NCI-H2029 treated with DMSO at 0.1 percent for 48 hours (cell line): ENCODE data around the gene LRRC37A.
"Not testable (repeated sequence)": the region's sequence is repeated elsewhere in the genome, so short reads cannot be mapped to it uniquely, and the experiment has no call there.

Source experiments
- DNase-seq: peaks from one replicate; lab custom pipeline; 2025; lab: John Stamatoyannopoulos, UW

The LRRC37A gene

DNA sequence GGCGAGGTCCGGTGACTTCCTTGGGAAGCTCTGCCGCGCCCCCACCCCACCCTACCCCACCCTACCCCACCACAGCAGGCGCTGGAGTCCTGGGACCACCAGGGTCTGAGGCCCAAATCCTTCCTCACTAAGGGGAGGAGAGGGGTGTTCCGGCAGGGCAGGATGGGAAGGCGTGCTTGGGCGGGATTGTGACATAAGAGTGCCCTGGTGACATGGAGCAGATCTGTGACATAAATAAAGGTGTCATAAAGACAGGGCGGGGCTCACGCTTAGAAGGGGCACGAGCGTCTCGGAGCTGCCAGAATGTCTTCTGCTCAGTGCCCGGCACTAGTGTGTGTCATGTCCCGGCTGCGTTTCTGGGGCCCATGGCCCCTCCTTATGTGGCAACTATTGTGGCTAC lies at the start of gene LRRC37A:
TSS of gene LRRC37A (plus strand) at position 301 of the 400 bp plus-strand sequence. CDS start at position 304, 3 bp downstream.
- not testable (repeated sequence) for DNase-seq

- not testable (repeated sequence) for DNase-seq
Observed at GRCh38 chr17:46249153-46249552, 45.8 kb upstream of the LRRC37A start.

DNA sequence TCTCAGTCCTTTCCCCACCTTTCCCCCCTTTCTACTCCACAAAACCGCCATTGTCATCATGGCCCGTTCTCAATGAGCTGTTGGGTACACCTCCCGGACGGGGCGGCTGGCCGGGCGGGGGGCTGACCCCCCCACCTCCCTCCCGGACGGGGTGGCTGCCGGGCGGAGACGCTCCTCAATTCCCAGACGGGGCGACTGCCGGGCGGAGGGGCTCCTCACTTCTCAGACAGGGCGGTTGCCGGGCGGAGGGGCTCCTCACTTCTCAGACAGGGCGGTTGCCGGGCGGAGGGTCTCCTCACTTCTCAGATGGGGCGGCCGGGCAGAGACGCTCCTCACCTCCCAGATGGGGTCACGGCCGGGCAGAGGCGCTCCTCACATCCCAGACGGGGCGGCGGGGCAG lies 42.1 kb upstream of the LRRC37A start:
- not testable (repeated sequence) for DNase-seq

GRCh38 chr17:46253722-46254121 lies 41.2 kb upstream of the LRRC37A start:
- not testable (repeated sequence) for DNase-seq

GRCh38 chr17:46254215-46254614 lies 40.7 kb upstream of the LRRC37A start:
- not testable (repeated sequence) for DNase-seq

- DNase-seq, result not testable (repeated sequence)
Observed at GRCh38 chr17:46256369-46256768, 38.6 kb upstream of the LRRC37A start.

DNA sequence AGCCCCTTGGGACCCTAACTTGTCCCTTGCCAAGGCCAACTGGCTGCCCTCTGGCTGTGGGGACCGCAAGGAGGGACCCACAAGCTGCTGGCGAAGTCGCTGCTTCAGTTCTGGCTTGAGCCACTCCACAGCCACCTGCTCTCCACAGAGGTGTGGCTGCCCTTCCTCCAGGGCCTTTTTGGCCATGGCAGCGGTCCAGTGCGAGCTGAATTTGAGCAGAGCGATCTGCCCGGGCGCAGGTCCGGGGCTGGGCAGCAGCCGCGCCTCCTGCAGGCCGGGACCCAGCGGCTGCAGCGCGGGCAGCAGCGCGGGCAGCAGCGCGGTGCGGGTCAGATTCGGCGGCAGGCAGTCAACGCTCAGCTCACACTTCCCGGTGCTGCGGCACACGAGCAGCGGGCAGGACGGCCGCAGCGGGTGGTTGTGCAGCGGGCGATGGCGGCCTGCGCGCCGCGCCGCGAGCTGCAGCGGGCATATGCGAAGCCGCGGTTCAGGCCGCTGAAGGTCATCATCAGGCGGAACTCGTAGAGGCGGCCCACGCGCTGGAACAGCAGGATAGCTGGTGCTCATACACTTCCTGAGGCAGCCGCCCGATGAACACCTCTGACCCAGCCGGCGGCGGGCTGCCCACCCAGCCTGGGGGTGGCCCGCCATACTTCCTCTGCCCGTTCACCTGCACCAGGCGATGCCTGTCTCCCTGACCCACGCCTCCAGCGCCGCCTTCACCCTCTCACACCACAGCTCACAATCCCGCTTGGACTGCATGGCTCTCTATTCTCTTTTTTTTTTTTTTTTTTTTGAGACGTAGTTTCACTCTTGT lies 34.9 kb upstream of the LRRC37A start:
- DNase-seq, result not testable (repeated sequence)

- no peak for DNase-seq
Observed at GRCh38 chr17:46262271-46262670, 32.7 kb upstream of the LRRC37A start.

- DNase-seq, result no peak
Observed at GRCh38 chr17:46264456-46265198, 30.3 kb upstream of the LRRC37A start.

- DNase-seq, result not testable (repeated sequence)
Observed at GRCh38 chr17:46266063-46266655, 28.8 kb upstream of the LRRC37A start.

- DNase-seq, result no peak
Observed at GRCh38 chr17:46266656-46267544, 28.0 kb upstream of the LRRC37A start.

- no peak for DNase-seq
Observed at GRCh38 chr17:46270032-46270431, 24.9 kb upstream of the LRRC37A start.

- DNase-seq, result no peak
Observed at GRCh38 chr17:46273541-46274236, 21.2 kb upstream of the LRRC37A start.

- no peak for DNase-seq
Observed at GRCh38 chr17:46274238-46274637, 20.7 kb upstream of the LRRC37A start.

DNA sequence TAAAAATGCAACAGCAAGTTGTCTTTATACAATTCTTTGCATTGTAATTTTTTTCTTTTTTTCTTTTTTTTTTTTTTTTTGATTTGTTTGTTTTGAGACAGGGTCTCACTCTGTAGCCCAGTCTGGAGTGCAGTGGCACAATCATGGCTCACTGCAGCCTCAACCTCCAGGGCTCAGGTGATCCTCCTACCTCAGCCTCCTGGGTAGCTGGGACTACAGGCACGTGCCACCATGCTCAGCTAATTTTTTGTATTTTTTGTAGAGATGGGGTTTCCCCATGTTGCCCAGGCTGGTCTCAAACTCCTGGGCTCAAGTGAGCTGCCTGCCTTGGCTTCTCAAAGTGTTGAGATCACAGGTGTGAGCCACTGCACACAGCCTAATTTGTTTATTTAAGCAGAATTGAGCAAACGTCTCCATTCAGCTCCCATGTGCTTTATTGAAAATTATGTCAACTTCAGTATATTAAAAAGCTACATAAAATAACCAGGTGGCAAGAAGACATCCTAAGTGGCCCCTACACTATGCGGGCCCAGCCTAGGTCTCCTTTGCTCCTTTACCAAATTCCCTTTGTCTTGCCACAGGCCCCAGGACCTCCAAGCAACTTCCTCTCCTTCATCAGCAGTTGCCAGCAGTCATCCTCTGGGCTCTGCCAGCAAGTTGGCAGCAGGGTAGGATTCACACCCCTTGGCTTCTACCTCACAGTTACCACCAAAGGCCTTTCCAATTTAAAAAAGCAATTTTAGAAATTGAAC lies 18.0 kb upstream of the LRRC37A start:
- not testable (repeated sequence) for DNase-seq

DNA sequence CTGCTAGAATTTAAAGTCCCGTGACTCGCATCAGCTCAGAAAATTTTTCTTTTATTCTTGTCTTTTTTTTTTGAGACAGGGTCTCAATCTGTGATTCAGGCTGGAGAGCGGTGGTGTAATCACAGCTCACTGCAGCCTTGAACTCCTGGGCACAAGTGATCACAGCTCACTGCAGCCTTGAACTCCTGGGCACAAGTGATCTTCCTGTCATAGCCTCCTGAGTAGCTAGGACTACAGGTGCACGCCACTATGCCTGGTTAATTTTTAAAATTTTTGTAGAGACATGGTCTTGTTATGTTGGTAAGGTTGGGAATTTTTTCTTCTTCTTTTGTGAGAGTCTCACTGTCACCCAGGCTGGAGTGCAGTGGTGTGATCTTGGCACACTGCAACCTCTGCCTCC lies 13.6 kb upstream of the LRRC37A start:
- DNase-seq, result not testable (repeated sequence)

- not testable (repeated sequence) for DNase-seq
Observed at GRCh38 chr17:46282635-46283034, 12.3 kb upstream of the LRRC37A start.

DNA sequence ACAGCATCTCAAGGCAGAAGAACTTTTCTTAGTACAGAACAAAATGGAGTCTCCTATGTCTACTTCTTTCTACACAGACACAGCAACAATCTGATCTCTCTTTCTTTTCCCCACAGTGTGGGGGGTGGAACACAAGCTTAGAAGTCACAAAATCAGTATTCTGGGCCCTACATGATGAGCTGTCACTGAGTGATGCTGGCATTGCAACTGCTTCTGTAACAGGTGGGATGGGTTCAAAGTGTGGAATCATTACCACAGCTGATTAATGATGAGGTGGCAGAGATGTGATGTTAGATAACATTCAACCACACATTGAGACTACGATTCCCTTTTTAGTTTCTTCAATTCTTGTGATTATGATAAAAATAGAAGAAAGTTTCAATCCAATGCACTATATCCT lies 10.5 kb upstream of the LRRC37A start:
- not testable (repeated sequence) for DNase-seq

GRCh38 chr17:46285500-46285899 lies 9.4 kb upstream of the LRRC37A start:
- not testable (repeated sequence) for DNase-seq

DNA sequence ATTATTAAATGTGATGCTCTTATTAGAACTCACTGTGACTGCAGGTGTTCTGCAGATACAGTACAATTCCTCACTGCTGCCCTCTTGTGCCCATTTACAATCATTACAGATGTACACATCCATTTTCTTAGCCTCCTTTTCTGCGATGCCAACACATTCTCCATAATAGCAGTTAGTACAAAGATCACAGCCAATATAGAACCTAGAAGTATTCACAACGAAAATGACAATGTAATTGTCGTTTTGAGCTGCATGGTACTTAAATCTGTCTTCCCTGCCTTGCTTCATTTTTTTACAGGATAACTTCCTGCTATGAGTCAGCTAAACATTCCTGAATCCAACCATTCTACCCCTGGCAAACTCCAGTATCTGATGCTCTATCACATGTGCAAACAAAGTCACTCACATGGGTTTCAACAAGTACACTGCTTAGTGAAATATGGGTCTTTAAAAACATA lies 8.1 kb upstream of the LRRC37A start:
- DNase-seq, result not testable (repeated sequence)
